SK-N-MC (cell line): Measurements from ENCODE around the gene MPRIP.

Experiments used
- EZH2 ChIP-seq: fragments of 200-600 bp; sonication (generic); IDR thresholded peaks from one replicate; pipeline ENCODE4 v1.6.1; 2017; ENCODE audit warnings: antibody characterized with exemption
- FOXP2 ChIP-seq: optimal IDR thresholded peaks from 2 replicates; pipeline ENCODE3; 2011; ENCODE audit warnings: mild to moderate bottlenecking, moderate library complexity; ENCODE audit not compliant: insufficient read depth; ENCODE audit errors: extremely low read length, control extremely low read depth
- POLR2AphosphoS5 ChIP-seq: IDR thresholded peaks from 2 replicates; pipeline ENCODE4 v1.6.1; 2012; ENCODE audit warnings: mild to moderate bottlenecking, low read depth, low read length, borderline replicate concordance

- no peak for TF ChIP-seq EZH2
- no peak for TF ChIP-seq POLR2AphosphoS5
- no peak for TF ChIP-seq FOXP2
Observed at GRCh38 chr17:17081304-17081940, 39.2 kb downstream of the MPRIP start.
